Astrocyte of the spinal cord (primary cell): ENCODE results near the gene COL9A3.
A peak's percentile ranks its signal among the peaks of the same experiment; 100 is the strongest.

Experiments
- DNase-seq: peaks from one replicate; pipeline ENCODE4 v3.0.0; 2011; ENCODE audit warnings: low read depth, low spot score
- H3K4me3 ChIP-seq: 2 replicates; pipeline ENCODE4 v1.5.1; 2011; ENCODE audit warnings: low read depth, mild to moderate bottlenecking, low read length, moderate library complexity
- CTCF ChIP-seq: IDR thresholded peaks from 2 replicates; pipeline ENCODE4 v1.5.1; 2012; ENCODE audit warnings: low read depth, mild to moderate bottlenecking, low read length, inconsistent platforms
- in situ Hi-C: cut with HindIII; loops from 2 replicates; pipeline ENCODE4 v1.10.0; 2017; ENCODE audit warnings: low sequenced_read_pairs

Gene COL9A3

GRCh38 chr20:62875419-62876361, 58.8 kb downstream of the COL9A3 start:
- peak; percentile 36 for TF ChIP-seq CTCF
- no peak overlapping the region for H3K4me3 ChIP-seq
- peak; percentile 56 for DNase-seq
- in situ Hi-C loops = no loop called here

- no peak for DNase-seq
- no peak overlapping the region for H3K4me3 ChIP-seq
- in situ Hi-C loops = no loop called here
- TF ChIP-seq CTCF = no peak
Observed at GRCh38 chr20:62876501-62876901, 59.7 kb downstream of the COL9A3 start.

GRCh38 chr20:62876902-62877816, 60.3 kb downstream of the COL9A3 start:
- in situ Hi-C loops = no loop called here
- DNase-seq = no peak
- H3K4me3 ChIP-seq = no peak overlapping the region
- no peak for TF ChIP-seq CTCF

- no peak overlapping the region for H3K4me3 ChIP-seq
- TF ChIP-seq CTCF = no peak
- in situ Hi-C loops = no loop called here
- DNase-seq = no peak
Observed at GRCh38 chr20:62878244-62879038, 61.6 kb downstream of the COL9A3 start.

- DNase-seq = no peak
- TF ChIP-seq CTCF = no peak
- in situ Hi-C loops = no loop called here
- no peak overlapping the region for H3K4me3 ChIP-seq
Observed at GRCh38 chr20:62879275-62880146, 62.7 kb downstream of the COL9A3 start.
